Measurements from ENCODE around the gene PHACTR1.

DNA sequence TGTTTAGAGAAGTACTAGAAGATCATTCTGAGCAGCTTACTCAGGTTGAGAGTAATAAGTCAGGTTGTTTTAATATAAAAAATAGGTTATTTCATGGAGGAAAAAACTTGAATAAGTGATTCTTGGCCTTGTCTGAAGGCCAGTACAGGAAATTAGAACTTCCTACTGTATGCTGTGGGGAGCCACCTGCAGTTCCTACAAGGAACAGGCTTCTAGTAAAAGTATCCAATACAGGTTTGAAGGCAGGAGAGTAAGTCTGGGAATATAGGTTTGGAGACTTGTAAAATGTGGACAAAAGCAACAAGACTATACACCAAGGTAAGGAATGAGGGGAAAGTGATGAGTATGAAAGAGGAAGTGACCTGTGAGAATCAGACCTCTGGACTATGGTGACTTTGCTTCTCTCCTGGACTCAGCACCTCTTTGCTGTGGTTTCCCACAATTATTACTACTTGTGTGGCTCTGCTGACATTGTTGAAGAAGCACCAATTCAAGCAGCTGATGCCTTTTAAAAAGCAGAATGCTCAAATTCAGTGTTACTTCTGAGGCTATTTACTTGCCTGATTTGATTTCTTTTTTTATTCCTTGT, 333.2 kb downstream of the PHACTR1 start:
- TF ChIP-seq, protein P1, sequence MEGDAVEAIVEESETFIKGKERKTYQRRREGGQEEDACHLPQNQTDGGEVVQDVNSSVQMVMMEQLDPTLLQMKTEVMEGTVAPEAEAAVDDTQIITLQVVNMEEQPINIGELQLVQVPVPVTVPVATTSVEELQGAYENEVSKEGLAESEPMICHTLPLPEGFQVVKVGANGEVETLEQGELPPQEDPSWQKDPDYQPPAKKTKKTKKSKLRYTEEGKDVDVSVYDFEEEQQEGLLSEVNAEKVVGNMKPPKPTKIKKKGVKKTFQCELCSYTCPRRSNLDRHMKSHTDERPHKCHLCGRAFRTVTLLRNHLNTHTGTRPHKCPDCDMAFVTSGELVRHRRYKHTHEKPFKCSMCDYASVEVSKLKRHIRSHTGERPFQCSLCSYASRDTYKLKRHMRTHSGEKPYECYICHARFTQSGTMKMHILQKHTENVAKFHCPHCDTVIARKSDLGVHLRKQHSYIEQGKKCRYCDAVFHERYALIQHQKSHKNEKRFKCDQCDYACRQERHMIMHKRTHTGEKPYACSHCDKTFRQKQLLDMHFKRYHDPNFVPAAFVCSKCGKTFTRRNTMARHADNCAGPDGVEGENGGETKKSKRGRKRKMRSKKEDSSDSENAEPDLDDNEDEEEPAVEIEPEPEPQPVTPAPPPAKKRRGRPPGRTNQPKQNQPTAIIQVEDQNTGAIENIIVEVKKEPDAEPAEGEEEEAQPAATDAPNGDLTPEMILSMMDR (IDR thresholded peaks at IDR 0.05), result no peak
- no peak for TF ChIP-seq POLR2A (IDR thresholded peaks at IDR 0.05)

Measured in lower leg skin (tissue), 3 donors.